HG03457 (cell line): Measurements from ENCODE around the gene DDX41.
"Not testable (repeated sequence)": the region's sequence is repeated elsewhere in the genome, so short reads cannot be mapped to it uniquely, and the experiment has no call there.

Experiments
- ATAC-seq: cut with Tn5 transposase; IDR thresholded peaks from one replicate; pipeline ENCODE4 v1.9.1; 2021; ENCODE audit warnings: moderate number of reproducible peaks; ENCODE audit not compliant: unreplicated experiment

DDX41 gene

DNA sequence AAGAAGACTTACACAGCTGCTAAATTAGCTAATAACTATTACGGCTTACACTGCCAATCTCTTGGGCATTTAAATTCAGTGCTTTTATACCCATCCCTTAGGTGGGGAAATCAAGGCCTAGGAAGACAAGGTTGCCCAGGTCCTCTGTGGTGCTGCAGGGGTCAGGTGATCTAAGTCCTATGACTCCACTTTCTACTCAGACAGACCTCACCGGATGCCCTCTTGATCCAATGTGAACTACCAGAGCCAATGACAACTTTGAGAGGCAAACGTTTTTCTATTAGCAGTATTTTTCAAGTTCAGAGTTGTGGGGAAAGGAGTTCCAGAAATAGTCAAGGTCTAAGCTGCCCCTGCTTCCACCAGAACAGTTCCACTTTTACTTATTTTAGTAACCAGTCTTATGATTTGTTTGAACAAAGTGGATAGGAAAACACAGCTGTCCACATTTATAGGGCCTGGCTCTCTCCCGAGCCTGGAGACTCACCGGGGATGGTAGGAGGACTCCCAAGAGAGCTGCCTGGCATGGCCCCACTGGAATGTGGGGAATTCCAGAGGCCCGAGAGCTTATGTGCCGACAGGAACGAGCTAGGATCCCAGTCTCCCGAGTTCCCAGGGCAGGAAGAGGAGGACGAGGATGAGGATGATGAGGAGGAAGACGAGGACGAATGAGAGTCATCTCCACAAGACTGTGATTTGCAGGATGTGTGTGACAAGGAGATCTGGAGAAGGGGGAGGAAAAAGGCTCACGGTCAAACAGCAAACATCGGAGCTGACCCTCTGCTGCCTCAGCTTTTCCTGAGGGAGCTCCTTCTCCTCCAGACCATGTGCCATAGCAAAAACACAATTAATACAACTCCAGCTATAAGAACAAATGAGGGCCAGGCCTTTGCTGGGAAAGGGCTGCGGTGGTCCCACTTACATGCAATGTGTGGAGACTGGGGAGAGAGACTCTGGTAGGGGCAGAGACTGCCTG, 20.9 kb upstream of the DDX41 start:
- ATAC-seq, result no peak

DNA sequence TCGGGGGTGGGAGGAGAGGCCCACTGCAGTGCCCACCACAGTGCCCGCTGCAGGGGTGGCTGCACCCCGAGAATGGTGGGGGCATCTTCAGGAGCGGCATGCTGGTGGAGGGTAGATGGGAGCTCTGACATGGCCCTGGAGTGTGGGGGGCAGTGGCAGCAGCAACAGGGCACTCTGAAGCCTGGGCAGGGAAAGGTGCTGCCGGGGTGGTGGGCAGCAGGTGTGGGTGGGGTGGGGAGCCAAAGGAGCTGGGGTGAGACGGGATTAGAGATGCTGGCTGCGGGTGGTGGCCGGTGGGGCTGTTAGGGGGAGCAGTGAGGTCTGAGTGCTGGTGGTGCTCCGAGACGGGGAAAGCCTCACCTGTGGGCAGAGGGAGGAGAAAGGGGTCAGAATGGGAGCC, 19.6 kb upstream of the DDX41 start:
- ATAC-seq, result no peak

DNA sequence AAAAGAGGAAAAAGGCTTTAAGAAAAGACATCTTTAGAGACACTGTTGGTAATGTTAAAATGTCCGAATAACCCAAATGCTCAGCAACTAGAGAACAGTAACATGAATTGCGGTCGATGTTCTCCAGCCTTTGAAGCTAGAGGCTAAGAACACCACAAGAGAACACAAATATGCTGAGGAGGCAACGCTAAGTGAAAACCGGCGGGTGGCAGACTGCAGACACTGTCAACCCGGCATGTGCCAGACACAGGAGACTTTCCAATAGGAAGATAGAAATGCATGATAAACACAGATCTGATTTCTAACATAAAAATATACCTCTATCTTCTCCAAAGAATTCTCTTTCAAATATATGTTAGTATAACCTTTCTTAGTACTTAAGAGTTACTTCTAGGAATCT, 18.4 kb upstream of the DDX41 start:
- ATAC-seq, result no peak

DNA sequence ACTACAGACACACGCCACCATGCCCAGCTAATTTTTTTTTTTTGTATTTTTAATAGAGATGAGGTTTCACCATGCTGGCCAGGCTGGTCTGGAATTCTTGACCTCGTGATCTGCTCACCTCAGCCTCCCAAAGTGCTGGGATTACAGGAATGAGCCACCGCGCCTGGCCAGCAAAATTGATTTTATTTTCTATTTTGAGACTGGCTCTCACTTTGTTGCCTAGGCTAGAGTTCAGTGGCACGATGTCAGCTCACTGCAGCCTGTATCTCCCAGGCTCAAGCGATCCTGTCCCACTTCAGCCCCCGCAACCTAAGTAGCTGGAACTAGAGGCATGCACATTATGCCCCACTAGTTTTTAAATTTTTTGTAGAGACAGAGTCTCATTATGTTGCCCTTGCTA, 17.7 kb upstream of the DDX41 start:
- not testable (repeated sequence) for ATAC-seq

DNA sequence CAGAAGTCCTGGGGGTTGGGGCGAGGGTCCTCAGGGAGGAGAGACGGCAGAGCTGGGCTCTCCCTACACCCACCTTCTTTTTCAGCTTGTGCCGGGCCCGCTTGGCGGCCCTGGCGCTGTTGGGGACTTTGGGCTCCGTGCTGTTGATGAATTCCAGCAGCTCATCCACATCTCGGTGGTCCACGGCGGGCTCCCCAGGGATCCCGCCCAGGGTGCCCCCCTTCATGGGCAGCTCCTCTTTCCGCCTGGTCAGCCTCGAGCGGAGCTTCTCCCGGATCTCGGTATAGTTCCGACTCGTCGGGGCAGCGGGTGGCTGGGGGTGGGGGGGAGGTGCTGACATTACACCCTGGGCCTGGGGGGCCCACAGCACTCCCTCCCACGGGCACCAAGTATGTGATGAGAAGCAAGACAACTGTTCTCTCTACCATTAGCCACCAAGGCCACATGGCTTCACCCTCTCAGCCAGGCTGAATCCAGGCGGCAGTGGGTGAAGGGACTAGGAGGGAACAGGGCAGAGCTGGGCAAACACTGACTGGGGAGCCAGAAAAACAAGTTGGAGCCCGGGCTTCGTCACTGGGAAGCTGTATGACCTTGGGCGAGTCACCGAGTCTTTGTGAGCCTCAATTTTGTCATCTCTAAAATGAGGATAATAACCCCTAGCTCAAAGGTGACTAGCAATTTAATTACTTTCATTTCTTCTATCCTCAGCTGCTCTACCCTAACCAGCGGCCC, 14.6 kb upstream of the DDX41 start:
- no peak for ATAC-seq

GRCh38 chr5:177530638-177531037, 13.9 kb upstream of the DDX41 start:
- ATAC-seq, result no peak

- no peak for ATAC-seq
These were observed 12.8 kb upstream of the DDX41 start for GRCh38 chr5:177529247-177530203.

DNA sequence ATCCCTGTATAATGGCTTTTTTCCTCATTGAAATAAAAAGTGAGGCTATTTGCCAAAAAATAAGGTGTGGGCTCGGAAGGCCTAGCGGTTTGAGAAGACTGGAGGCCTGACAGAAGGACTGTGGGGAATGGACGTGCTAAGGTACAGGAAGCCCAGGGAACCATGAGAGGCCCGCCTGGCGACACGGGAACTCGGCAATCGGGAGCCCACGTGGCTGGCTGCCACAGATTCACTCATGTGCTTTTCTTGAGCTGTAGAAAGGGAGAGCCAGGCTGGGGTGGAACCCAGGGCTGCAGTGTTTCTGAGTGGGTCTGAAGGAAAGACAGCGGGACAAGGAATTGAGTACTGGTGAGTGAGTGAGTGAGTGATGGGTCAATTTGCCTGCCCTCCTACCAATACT, 11.9 kb upstream of the DDX41 start:
- ATAC-seq, result no peak

DNA sequence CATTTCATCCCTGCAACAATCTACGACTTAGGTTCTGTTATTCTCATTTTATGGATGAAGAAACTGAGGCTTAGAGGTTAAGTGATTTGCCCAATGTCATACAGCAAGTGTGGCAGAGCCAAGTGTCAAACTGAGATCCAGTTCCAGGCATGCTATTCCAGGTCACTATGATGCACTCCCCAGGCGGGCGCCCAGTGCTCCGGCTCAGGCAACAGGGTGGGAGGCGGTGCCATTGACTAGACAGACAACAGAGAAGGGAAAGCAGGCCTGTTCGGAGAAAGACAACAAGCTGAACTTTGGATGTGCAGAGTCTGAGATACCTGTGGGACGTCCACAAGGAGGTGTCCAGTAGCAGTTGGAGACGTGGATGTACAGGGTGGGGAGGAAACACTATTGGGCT, 10.8 kb upstream of the DDX41 start:
- no peak for ATAC-seq

GRCh38 chr5:177526791-177527190, 10.0 kb upstream of the DDX41 start:
- no peak for ATAC-seq

GRCh38 chr5:177526191-177526590, 9.4 kb upstream of the DDX41 start:
- ATAC-seq, result no peak

DNA sequence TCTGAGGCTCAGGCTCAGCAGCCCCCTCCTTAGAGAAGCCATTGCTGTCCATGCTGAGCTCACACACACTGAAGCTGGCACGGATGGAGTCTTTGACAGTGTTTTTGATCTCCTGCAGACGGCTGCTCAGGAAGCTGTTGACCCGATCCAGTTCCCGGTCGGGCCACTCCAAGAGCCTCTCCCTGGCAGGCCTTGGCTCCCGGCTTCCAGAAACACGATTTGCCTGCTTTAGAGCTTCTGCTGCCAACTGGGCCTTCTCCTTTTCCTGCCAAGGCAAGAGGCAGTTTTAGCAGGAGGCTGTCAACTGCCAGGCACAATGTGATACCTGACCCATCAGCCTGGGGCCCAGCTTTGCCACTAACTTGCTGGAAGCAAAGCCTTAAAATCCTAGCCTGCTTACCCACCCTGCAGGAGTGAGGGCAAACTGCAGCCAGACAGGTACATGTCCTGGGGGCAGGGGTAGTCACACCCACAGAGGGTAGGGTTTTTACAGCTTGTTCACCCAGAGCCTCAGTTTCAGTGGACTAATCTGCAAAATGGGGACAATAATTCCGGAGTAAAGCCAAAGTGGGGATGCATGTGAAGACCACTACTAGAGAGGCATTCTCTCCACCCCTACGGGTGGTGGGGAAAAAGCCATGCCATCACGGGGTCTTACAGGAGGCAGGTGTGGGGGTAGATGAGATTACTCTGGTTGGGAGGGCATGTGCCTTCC, 8.3 kb upstream of the DDX41 start:
- ATAC-seq, result no peak

- ATAC-seq, result no peak
These were observed 7.8 kb upstream of the DDX41 start for GRCh38 chr5:177524539-177524900.

- no peak for ATAC-seq
These were observed 7.2 kb upstream of the DDX41 start for GRCh38 chr5:177523711-177524538.

DNA sequence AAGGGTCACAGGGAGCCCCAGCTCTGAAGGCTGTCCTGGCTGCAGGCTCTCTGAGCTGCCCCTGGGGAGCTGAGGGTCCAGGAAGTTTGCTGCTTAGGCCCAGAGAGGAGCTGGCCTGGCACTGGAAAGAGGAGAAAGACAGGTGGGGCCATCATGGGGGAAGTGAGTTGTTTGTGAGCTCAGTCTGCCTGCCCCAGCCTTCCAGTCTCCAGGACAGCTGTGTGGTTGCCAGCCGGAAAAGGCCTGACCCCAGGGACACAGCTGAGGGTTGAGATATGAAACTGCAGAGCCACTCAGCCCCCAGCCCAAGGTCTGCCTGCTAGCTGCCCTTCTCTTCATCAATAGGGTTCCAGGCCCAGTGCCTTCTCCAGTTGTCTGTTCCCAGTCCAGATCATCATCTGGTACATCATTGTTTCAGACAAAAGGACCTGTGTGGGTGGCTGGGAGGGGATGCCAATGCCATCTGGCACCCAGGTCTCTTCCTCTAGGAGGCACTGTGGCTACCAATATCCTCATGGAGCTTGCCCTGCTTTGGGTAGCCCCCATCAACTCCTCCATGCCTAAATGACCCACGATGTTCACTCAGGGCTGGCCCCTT, 4.3 kb upstream of the DDX41 start:
- no peak for ATAC-seq

GRCh38 chr5:177520271-177520670, 3.5 kb upstream of the DDX41 start:
- no peak for ATAC-seq

DNA sequence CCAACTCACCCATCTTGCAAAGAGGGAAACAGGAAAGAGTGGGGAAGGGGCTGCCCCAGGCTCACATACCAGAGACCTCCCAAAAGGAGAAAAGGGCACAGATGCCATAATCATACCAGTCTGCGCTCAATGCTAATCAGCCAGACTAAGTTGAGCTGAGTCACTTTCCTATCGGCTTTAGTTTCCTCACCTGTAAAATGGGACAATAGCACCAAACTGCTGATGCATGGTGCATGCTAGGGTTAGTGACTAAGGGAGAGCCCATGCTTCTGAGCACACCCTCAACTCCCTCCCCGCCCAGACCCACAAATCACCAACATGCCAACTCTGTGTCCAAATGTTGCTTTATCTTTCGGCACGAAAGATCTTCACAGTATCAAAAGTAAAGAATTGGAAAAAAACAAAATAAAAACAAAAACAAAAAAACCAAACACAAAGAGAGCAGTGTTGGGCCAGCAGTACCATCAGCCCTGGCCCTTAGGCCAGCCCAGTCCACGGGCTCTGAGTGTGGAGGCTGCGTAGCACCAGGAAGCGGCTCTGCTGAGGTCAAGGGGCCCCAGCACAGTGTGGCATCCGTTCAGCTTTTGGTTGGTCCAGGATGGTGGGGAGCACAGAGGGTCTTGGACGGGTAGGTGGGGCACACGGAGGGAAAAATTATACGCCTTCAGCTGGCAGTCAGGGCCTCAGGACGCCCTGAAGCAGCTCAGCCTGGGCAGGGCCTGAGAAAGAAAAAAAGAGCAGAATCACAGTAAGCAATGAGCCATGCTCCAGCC, 2.9 kb upstream of the DDX41 start:
- ATAC-seq, result no peak

DNA sequence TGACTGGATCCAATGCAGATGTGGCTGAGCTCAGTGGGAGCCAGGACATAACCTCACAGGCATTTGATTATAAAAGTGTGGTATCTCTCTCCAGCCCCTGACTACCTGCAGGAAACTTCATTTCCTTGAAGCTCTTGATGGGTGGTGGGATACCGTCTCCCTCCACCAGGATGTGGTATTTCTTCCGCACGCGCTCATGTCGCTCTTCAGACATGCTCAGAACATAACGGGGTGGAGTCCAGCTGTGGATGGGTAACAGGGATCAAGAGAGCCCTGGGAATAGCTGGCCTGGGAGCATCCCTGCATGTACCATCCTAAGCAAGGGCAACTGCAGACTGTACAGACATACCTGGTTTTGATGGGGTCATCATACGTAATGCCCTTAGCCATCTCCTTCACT, 1.2 kb downstream of the DDX41 start:
- ATAC-seq, result no peak
